SK-N-SH treated with all-trans-retinoic acid at 6 μM for 48 hours (cell line): Measurements from ENCODE around the gene HRK.

Experiments
- ATAC-seq: fragments of 200-7000 bp; cut with Tn5 transposase; 3 replicates; pipeline ENCODE4 v1.9.1; 2020; ENCODE audit warnings: mild to moderate bottlenecking, moderate library complexity
- ARNTL ChIP-seq: fragments of 450-650 bp; formaldehyde crosslinking; IDR thresholded peaks from 2 replicates; pipeline ENCODE4 v1.5.0; 2020; ENCODE audit warnings: low read depth, mild to moderate bottlenecking, moderate library complexity, borderline replicate concordance
- CSDC2 ChIP-seq: fragments of 250-450 bp; sonication (Bioruptor Pico); IDR thresholded peaks from 2 replicates; pipeline ENCODE4 v1.5.0; 2020; ENCODE audit warnings: mild to moderate bottlenecking, moderate library complexity
- ESRRG ChIP-seq: fragments of 250-450 bp; sonication (Bioruptor Pico); IDR thresholded peaks from 2 replicates; pipeline ENCODE4 v1.6.1; 2021; ENCODE audit warnings: mild to moderate bottlenecking
- GLIS3 ChIP-seq: fragments of 250-450 bp; sonication (Bioruptor Pico); IDR thresholded peaks from 2 replicates; pipeline ENCODE4 v1.5.0; 2020; ENCODE audit warnings: mild to moderate bottlenecking, moderate library complexity
- OSR1 ChIP-seq: fragments of 250-450 bp; sonication (Bioruptor Pico); IDR thresholded peaks from 2 replicates; pipeline ENCODE4 v1.8.0; 2022; ENCODE audit warnings: moderate library complexity, mild to moderate bottlenecking, inconsistent platforms
- PPARA ChIP-seq: fragments of 250-450 bp; sonication (Bioruptor Pico); IDR thresholded peaks from 2 replicates; pipeline ENCODE4 v1.5.0; 2020; ENCODE audit warnings: mild to moderate bottlenecking, borderline replicate concordance
- RARB ChIP-seq: fragments of 250-450 bp; sonication (Bioruptor Pico); IDR thresholded peaks from 2 replicates; pipeline ENCODE4 v1.8.0; 2021; ENCODE audit warnings: mild to moderate bottlenecking, moderate library complexity
- SNAI2 ChIP-seq: fragments of 250-450 bp; sonication (Bioruptor Pico); IDR thresholded peaks from 2 replicates; pipeline ENCODE4 v1.5.0; 2020; ENCODE audit warnings: mild to moderate bottlenecking, moderate library complexity
- TCF4 ChIP-seq: fragments of 250-450 bp; sonication (Bioruptor Pico); IDR thresholded peaks from 2 replicates; pipeline ENCODE4 v1.8.0; 2021; ENCODE audit warnings: mild to moderate bottlenecking, moderate library complexity, borderline replicate concordance
- TOX ChIP-seq: fragments of 250-450 bp; sonication (Bioruptor Pico); IDR thresholded peaks from 2 replicates; pipeline ENCODE4 v1.8.0; 2021; ENCODE audit warnings: mild to moderate bottlenecking, moderate library complexity, borderline replicate concordance
- ZC3H10 ChIP-seq: fragments of 250-450 bp; sonication (Bioruptor Pico); IDR thresholded peaks from 2 replicates; pipeline ENCODE4 v1.5.1; 2021; ENCODE audit warnings: mild to moderate bottlenecking, moderate library complexity
- ZFP3 ChIP-seq: fragments of 250-450 bp; sonication (Bioruptor Pico); IDR thresholded peaks from 2 replicates; pipeline ENCODE4 v1.5.0; 2020; ENCODE audit warnings: mild to moderate bottlenecking, moderate library complexity
- ZFP30 ChIP-seq: fragments of 450-650 bp; formaldehyde crosslinking; IDR thresholded peaks from 2 replicates; pipeline ENCODE4 v1.5.0; 2022; ENCODE audit warnings: mild to moderate bottlenecking, moderate library complexity
- ZNF565 ChIP-seq: fragments of 450-650 bp; formaldehyde crosslinking; conservative IDR thresholded peaks from 2 replicates; pipeline ENCODE4 v1.5.0; 2020; ENCODE audit warnings: low read depth, mild to moderate bottlenecking, moderate library complexity
- ZNF70 ChIP-seq: fragments of 450-650 bp; formaldehyde crosslinking; IDR thresholded peaks from 2 replicates; pipeline ENCODE4 v1.5.0; 2020; ENCODE audit warnings: mild to moderate bottlenecking, moderate library complexity
- ZNF8 ChIP-seq: fragments of 450-650 bp; formaldehyde crosslinking; IDR thresholded peaks from 2 replicates; pipeline ENCODE4 v1.5.0; 2020; ENCODE audit warnings: mild to moderate bottlenecking, moderate library complexity
- TF ChIP-seq, protein P1 (sequence below): fragments of 250-450 bp; sonication (Bioruptor Pico); IDR thresholded peaks from 2 replicates; pipeline ENCODE4 v1.8.0; 2021; ENCODE audit warnings: low read depth, mild to moderate bottlenecking, moderate library complexity, borderline replicate concordance
- TF ChIP-seq, protein P2 (sequence below): fragments of 250-450 bp; sonication (Bioruptor Pico); IDR thresholded peaks from 2 replicates; pipeline ENCODE4 v1.8.0; 2020; ENCODE audit warnings: mild to moderate bottlenecking, moderate library complexity, borderline replicate concordance
- TF ChIP-seq, protein P3 (sequence below): fragments of 250-450 bp; sonication (Bioruptor Pico); IDR thresholded peaks from 2 replicates; pipeline ENCODE4 v1.5.0; 2020; ENCODE audit warnings: mild to moderate bottlenecking, moderate library complexity
- TF ChIP-seq, protein P4 (sequence below): fragments of 250-450 bp; sonication (Bioruptor Pico); IDR thresholded peaks from 2 replicates; pipeline ENCODE4 v1.5.1; 2020; ENCODE audit warnings: low read depth, mild to moderate bottlenecking, moderate library complexity
- TF ChIP-seq, protein P5 (sequence below): fragments of 250-450 bp; sonication (Bioruptor Pico); IDR thresholded peaks from 2 replicates; pipeline ENCODE4 v1.5.1; 2021; ENCODE audit warnings: mild to moderate bottlenecking, moderate library complexity

Gene HRK

DNA sequence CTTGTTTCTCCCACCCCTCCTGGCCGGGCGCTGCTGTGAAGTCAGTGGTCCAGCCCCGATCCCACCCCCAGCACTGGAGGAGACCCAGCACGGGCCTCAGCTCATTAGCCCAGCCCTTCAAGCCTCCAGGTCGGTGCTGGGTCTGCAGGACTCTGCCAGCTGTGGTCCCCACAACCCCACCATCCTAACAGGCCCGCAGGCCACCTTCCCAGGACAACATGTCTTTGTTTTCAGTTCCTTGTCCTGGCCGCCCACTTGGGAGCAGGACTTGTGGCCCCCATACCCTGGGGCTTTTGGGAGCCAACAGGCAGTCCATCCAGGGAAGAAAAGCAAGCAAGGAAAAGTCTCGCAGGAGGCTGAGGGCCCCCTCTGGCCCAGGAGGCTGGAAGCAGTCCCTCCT lies 60.0 kb downstream of the HRK start:
- no peak for ATAC-seq
- TF ChIP-seq CSDC2, result no peak
- TF ChIP-seq GLIS3 (CRISPR knock-in tag), result no peak
- no peak for TF ChIP-seq ZC3H10 (CRISPR knock-in tag)
- TF ChIP-seq, all 23 proteins: peak for 0

DNA sequence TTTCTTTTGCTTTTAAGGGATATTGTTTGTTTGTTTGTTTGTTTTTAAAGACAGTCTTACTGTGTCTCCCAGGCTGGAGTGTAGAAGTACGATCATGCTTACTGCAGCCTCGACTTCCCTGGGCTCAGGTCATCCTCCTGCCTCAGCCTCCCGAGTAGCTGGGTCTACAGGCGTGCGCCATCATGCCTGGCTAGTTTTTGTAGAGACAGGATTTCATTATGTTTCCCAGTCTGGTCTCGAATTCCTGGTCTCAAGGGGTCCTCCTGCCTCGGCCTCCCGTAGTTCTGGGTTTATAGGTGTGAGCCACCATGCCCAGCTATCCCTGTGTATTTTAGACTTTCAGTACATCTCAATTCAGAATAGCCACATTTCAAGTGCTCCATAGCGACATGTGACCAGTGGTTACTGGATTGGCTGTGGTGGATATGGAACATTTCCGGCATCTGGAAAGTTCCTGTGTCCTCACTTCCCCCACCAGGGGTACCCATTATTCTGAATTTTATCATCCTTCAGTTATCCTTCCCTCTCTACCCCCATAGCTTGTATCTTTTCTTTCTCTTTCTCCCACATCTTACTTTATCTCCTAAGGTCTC lies 61.1 kb downstream of the HRK start:
- no peak for ATAC-seq
- TF ChIP-seq TCF4 (CRISPR knock-in tag) (no peak), ESRRG (CRISPR knock-in tag) (no peak), ZNF70 (CRISPR knock-in tag) (no peak), SNAI2 (CRISPR knock-in tag) (no peak), ZNF565 (no peak), CSDC2 (no peak), RARB (no peak)
- TF ChIP-seq, protein P1, sequence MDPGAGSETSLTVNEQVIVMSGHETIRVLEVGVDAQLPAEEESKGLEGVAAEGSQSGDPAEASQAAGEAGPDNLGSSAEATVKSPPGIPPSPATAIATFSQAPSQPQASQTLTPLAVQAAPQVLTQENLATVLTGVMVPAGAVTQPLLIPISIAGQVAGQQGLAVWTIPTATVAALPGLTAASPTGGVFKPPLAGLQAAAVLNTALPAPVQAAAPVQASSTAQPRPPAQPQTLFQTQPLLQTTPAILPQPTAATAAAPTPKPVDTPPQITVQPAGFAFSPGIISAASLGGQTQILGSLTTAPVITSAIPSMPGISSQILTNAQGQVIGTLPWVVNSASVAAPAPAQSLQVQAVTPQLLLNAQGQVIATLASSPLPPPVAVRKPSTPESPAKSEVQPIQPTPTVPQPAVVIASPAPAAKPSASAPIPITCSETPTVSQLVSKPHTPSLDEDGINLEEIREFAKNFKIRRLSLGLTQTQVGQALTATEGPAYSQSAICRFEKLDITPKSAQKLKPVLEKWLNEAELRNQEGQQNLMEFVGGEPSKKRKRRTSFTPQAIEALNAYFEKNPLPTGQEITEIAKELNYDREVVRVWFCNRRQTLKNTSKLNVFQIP (CRISPR knock-in tag), result no peak
- TF ChIP-seq, protein P2, sequence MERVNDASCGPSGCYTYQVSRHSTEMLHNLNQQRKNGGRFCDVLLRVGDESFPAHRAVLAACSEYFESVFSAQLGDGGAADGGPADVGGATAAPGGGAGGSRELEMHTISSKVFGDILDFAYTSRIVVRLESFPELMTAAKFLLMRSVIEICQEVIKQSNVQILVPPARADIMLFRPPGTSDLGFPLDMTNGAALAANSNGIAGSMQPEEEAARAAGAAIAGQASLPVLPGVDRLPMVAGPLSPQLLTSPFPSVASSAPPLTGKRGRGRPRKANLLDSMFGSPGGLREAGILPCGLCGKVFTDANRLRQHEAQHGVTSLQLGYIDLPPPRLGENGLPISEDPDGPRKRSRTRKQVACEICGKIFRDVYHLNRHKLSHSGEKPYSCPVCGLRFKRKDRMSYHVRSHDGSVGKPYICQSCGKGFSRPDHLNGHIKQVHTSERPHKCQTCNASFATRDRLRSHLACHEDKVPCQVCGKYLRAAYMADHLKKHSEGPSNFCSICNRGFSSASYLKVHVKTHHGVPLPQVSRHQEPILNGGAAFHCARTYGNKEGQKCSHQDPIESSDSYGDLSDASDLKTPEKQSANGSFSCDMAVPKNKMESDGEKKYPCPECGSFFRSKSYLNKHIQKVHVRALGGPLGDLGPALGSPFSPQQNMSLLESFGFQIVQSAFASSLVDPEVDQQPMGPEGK (CRISPR knock-in tag), result no peak

DNA sequence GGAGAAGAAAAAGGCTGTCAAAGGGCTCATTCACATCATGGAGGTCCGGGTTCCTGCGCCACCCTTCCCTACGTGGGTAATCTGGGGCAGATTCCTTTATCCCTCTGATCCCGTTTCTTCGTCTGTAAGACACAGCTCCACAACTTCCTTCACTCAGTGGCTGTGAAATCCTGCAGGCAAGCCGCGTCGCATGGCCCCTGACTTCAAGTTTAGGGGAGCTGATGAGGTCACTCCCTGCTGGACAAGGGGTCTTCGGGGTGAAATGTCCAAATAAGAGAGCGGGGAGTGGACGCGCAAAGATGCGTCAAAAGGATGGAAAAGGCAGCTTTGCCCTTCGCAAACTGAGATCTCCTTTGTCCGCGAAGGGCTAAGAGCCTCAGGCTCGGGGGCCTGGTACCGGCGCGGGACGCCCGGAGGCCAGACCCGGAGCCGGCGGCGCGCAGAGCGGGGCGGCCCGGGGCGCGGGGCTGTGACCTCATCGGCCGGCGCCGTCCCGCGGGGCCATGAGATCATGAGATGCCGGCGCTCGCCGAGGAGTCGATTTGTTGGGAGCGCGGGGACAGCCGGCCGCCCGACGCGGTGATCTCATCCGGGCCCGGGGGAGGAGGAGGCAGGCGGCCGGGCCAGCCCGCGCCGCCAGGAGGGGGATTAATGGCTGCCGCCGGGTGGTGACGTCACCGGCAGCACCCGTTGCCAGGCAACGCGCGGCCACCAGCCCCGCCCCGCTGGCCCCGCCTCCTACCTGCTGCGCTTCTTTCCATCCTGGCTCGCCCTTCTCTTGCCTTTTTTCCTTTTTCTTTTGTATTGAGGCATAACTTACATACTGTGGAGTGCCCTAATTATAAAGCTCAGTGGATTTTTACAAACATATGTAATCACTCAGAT lies 62.1 kb downstream of the HRK start:
- ATAC-seq, result peak; percentile 95
- TF ChIP-seq PPARA (CRISPR knock-in tag) (no peak), ZFP3 (CRISPR knock-in tag) (peak; percentile 80), ARNTL (no peak), GLIS3 (CRISPR knock-in tag) (no peak), ZFP30 (0 out of 2 replicates have a peak, but pooled peaks have one; percentile 36), TOX (CRISPR knock-in tag) (no peak), ESRRG (CRISPR knock-in tag) (no peak), ZNF8 (CRISPR knock-in tag) (no peak), CSDC2 (peak; percentile 78; the same call in 1 of the 2 replicates), OSR1 (CRISPR knock-in tag) (no peak)
- TF ChIP-seq, protein P3, sequence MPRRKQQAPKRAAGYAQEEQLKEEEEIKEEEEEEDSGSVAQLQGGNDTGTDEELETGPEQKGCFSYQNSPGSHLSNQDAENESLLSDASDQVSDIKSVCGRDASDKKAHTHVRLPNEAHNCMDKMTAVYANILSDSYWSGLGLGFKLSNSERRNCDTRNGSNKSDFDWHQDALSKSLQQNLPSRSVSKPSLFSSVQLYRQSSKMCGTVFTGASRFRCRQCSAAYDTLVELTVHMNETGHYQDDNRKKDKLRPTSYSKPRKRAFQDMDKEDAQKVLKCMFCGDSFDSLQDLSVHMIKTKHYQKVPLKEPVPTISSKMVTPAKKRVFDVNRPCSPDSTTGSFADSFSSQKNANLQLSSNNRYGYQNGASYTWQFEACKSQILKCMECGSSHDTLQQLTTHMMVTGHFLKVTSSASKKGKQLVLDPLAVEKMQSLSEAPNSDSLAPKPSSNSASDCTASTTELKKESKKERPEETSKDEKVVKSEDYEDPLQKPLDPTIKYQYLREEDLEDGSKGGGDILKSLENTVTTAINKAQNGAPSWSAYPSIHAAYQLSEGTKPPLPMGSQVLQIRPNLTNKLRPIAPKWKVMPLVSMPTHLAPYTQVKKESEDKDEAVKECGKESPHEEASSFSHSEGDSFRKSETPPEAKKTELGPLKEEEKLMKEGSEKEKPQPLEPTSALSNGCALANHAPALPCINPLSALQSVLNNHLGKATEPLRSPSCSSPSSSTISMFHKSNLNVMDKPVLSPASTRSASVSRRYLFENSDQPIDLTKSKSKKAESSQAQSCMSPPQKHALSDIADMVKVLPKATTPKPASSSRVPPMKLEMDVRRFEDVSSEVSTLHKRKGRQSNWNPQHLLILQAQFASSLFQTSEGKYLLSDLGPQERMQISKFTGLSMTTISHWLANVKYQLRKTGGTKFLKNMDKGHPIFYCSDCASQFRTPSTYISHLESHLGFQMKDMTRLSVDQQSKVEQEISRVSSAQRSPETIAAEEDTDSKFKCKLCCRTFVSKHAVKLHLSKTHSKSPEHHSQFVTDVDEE, result peak; percentile 59
- TF ChIP-seq, protein P2 (CRISPR knock-in tag), result no peak
- TF ChIP-seq, protein P4, sequence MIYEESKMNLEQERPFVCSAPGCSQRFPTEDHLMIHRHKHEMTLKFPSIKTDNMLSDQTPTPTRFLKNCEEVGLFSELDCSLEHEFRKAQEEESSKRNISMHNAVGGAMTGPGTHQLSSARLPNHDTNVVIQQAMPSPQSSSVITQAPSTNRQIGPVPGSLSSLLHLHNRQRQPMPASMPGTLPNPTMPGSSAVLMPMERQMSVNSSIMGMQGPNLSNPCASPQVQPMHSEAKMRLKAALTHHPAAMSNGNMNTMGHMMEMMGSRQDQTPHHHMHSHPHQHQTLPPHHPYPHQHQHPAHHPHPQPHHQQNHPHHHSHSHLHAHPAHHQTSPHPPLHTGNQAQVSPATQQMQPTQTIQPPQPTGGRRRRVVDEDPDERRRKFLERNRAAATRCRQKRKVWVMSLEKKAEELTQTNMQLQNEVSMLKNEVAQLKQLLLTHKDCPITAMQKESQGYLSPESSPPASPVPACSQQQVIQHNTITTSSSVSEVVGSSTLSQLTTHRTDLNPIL (CRISPR knock-in tag), result no peak
- TF ChIP-seq, protein P5, sequence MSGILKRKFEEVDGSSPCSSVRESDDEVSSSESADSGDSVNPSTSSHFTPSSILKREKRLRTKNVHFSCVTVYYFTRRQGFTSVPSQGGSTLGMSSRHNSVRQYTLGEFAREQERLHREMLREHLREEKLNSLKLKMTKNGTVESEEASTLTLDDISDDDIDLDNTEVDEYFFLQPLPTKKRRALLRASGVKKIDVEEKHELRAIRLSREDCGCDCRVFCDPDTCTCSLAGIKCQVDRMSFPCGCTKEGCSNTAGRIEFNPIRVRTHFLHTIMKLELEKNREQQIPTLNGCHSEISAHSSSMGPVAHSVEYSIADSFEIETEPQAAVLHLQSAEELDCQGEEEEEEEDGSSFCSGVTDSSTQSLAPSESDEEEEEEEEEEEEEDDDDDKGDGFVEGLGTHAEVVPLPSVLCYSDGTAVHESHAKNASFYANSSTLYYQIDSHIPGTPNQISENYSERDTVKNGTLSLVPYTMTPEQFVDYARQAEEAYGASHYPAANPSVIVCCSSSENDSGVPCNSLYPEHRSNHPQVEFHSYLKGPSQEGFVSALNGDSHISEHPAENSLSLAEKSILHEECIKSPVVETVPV (CRISPR knock-in tag), result no peak
